MCF 10A (cell line): ENCODE data around the gene AMFR. TPM values are rescaled to one million over a fixed set of nuclear protein-coding genes. Genes with fewer than 3 reads are reported as not detected.

Experiments used
- BruUV-seq: library from RNA; stranded (reverse); fragments of 400-500 nt; replicated peaks from 2 replicates; lab custom pipeline; 2021; lab: Mats Ljungman, UMichigan
- CTCF ChIA-PET: fragments of 300-600 bp; sonication (Branson Sonifier 250); formaldehyde crosslinking; extraction: SDS; loops from one replicate; lab custom pipeline; 2021; ENCODE audit warnings: antibody characterized with exemption, inconsistent platforms; lab: Yijun Ruan, JAX
- POLR2A ChIA-PET: fragments of 300-600, 350-650 bp; sonication (Branson Sonifier 250); formaldehyde crosslinking; extraction: SDS; loops from one replicate; lab custom pipeline; 2020; ENCODE audit warnings: antibody characterized with exemption, inconsistent platforms; lab: Yijun Ruan, JAX
- DNase-seq: peaks from one replicate; pipeline ENCODE4 v3.0.0-alpha.2; 2018; ENCODE audit not compliant: unreplicated experiment
- H3K27ac Mint-ChIP-seq: one replicate; pipeline ENCODE4 v1.8.0; 2022; ENCODE audit warnings: mild to moderate bottlenecking, low read depth, mixed read lengths; ENCODE audit not compliant: unreplicated experiment
- H3K27me3 Mint-ChIP-seq: one replicate; pipeline ENCODE4 v1.8.0; 2022; ENCODE audit warnings: mixed read lengths; ENCODE audit not compliant: insufficient read depth, unreplicated experiment
- H3K36me3 Mint-ChIP-seq: one replicate; pipeline ENCODE4 v1.8.0; 2022; ENCODE audit warnings: mild to moderate bottlenecking, moderate library complexity, mixed read lengths; ENCODE audit not compliant: insufficient read depth, unreplicated experiment
- H3K4me1 Mint-ChIP-seq: one replicate; pipeline ENCODE4 v1.8.0; 2022; ENCODE audit warnings: mixed read lengths; ENCODE audit not compliant: insufficient read depth, unreplicated experiment
- H3K4me3 Mint-ChIP-seq: one replicate; pipeline ENCODE4 v1.8.0; 2022; ENCODE audit warnings: mild to moderate bottlenecking, moderate library complexity, mixed read lengths; ENCODE audit not compliant: unreplicated experiment
- H3K9me3 Mint-ChIP-seq: one replicate; pipeline ENCODE4 v1.8.0; 2022; ENCODE audit warnings: mixed read lengths; ENCODE audit not compliant: unreplicated experiment
- intact Hi-C: fragments of 100-400 bp; cut with micrococcal nuclease; formaldehyde crosslinking; loops from 2 replicates; pipeline ENCODE4 v1.14.1; 2022
- total RNA-seq: library from RNA; stranded (reverse); gene quantifications from 2 replicates; pipeline ENCODE4 v1.2.3, GENCODE V29; 2022
- TF ChIP-seq, protein P1 (sequence below): fragments of 200-600 bp; IDR thresholded peaks from one replicate; pipeline ENCODE4 v1.8.0; 2022; ENCODE audit warnings: antibody characterized with exemption, mild to moderate bottlenecking; ENCODE audit not compliant: unreplicated experiment

AMFR gene
- total RNA-seq, 1 experiment from 2014 or later = 97.2 TPM

DNA sequence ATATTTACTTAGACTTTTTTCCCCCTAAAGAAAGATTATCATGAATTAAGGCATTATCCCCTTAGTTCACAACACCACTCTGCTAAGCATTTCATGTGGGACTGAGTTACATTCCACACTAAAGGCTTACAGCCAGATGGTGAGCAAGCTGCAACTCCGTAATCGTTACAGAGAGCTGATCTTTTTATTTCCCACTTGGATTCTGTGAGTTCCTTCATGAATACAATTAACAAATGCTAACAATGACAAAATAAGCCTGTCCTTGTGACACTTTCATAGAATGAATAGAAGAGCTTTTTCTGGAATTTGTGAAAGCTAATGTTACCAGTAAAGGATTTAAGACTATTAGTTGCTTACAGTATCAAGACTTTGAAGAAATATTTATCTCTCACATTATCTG is 34.8 kb upstream of the AMFR start:
- peaks cover 91% of the 10 kb centered on the region for H3K36me3 Mint-ChIP-seq
- BruUV-seq = no TSS peak
- POLR2A ChIA-PET = interaction anchor here (0.6 to 2.7 kb wide), 3 partner anchors 9 to 128 kb away, joined by 3 to 23 read pairs (median 3); partner anchors contain the start of genes NUDT21 and OGFOD1
- peaks cover 9% of the 10 kb centered on the region for H3K4me1 Mint-ChIP-seq
- TF ChIP-seq, protein P1, sequence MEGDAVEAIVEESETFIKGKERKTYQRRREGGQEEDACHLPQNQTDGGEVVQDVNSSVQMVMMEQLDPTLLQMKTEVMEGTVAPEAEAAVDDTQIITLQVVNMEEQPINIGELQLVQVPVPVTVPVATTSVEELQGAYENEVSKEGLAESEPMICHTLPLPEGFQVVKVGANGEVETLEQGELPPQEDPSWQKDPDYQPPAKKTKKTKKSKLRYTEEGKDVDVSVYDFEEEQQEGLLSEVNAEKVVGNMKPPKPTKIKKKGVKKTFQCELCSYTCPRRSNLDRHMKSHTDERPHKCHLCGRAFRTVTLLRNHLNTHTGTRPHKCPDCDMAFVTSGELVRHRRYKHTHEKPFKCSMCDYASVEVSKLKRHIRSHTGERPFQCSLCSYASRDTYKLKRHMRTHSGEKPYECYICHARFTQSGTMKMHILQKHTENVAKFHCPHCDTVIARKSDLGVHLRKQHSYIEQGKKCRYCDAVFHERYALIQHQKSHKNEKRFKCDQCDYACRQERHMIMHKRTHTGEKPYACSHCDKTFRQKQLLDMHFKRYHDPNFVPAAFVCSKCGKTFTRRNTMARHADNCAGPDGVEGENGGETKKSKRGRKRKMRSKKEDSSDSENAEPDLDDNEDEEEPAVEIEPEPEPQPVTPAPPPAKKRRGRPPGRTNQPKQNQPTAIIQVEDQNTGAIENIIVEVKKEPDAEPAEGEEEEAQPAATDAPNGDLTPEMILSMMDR = no peak
- intact Hi-C loops = no loop called here
- no peaks in the 10 kb centered on the region for H3K27me3 Mint-ChIP-seq
- H3K4me3 Mint-ChIP-seq = no peak overlapping the region
- no peak for DNase-seq
- no peaks in the 10 kb centered on the region for H3K9me3 Mint-ChIP-seq
- CTCF ChIA-PET = no interaction called here
- no peak overlapping the region for H3K27ac Mint-ChIP-seq

DNA sequence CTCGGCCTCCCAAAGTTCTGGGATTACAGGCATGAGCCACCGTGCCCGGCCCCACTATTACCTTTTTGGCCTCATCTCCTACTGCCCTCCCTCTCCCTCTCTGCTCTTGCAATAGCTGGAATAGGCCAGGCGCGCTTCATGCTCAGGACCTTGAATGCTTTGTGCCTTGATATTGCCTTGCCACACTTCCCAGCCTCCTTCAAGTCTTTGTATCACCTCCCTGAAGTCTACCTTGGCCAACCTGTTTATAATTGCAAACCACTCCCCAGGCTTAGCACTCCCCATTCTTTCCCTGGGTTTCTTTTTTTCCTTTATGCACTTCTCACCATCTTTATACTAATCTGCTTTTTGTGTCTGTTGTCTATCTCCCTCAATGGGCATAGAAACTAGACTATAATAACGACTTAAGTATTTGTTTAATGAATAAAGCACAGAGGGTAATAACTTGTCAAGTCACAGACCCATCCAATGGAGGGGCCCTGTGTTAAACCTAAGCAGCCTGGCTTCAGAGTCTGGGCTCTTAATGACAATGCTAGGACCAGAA is 32.7 kb upstream of the AMFR start:
- CTCF ChIA-PET = no interaction called here
- POLR2A ChIA-PET = no interaction called here
- H3K36me3 Mint-ChIP-seq = peaks cover 89% of the 10 kb centered on the region
- intact Hi-C loops = no loop called here
- H3K27ac Mint-ChIP-seq = no peak overlapping the region
- no TSS peak for BruUV-seq
- H3K9me3 Mint-ChIP-seq = no peaks in the 10 kb centered on the region
- peaks cover 9% of the 10 kb centered on the region for H3K4me1 Mint-ChIP-seq
- TF ChIP-seq, protein P1 = no peak
- no peak overlapping the region for H3K4me3 Mint-ChIP-seq
- no peaks in the 10 kb centered on the region for H3K27me3 Mint-ChIP-seq
- DNase-seq = no peak

DNA sequence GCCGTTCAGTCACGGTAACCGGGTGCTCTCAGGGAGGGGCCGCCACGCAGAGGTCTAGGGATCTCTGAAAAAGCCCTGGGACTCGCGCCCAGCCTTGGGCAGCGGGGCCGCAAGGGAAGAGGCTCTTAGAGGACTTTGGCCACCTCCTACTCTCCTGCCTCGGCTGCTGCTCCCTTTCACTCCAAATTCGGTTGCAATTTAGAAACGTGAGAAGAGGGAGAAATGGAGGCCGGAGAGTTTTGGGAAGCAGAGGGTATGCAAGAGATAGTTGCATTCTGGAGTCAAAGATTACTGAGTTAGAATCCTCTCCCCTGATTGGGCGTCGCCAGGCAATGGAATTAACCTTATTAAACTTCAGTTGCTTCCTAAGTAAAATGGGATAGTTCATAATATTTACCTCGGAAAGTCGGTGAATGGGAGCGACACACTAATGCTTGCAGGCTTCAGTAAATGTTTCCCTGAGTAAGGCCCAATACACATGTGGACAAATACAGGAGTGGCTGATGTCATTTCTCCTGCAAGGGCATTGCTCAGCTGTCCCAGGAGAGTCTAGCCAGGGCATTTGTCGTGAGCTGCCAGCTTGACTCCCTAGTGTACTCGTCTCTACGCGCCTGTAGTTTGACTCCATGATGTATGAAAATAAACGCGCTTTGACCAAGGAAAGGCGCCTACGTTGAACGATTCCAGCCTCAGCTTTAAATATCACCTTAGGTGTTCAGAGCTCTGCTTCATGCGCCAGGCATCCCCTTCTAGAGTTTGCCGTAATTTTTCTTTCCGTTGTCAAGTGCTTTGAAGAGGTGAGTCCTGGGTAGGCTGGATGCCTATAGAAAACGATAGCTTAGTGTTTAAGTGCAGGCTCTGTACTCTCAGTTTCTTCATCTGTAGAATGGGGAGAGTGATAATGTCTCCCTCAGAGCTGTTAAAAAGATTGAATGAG is 26.7 kb upstream of the AMFR start:
- peak; percentile 35 for DNase-seq
- ChIA-PET CTCF (interaction anchor here (0.5 to 1.4 kb wide), 5 partner anchors 14 to 96 kb away, joined by 3 to 4 read pairs (median 3); no protein-coding TSS in a partner anchor), POLR2A (interaction anchor here (0.6 to 3.5 kb wide), 39 partner anchors 9 to 1527 kb away, joined by 3 to 35 read pairs (median 4); partner anchors contain the start of genes AMFR, BBS2, MT1F and MT1X)
- H3K9me3 Mint-ChIP-seq = no peaks in the 10 kb centered on the region
- BruUV-seq = TSS peak; percentile 48
- peak overlapping the region; percentile 80 for H3K27ac Mint-ChIP-seq
- peaks cover 46% of the 10 kb centered on the region for H3K36me3 Mint-ChIP-seq
- H3K4me1 Mint-ChIP-seq = peaks cover 25% of the 10 kb centered on the region
- no peaks in the 10 kb centered on the region for H3K27me3 Mint-ChIP-seq
- TF ChIP-seq, protein P1 = no peak
- peak overlapping the region; percentile 83 for H3K4me3 Mint-ChIP-seq
- intact Hi-C loops = loop anchor here (2.0 kb wide), 1 partner anchor 25 kb away; no protein-coding TSS in a partner anchor
